HG03095 (cell line): ENCODE results near the gene PEAK3.

Experiments used
- ATAC-seq: cut with Tn5 transposase; IDR thresholded peaks from one replicate; pipeline ENCODE4 v1.9.1; 2021; ENCODE audit warnings: moderate library complexity; ENCODE audit not compliant: unreplicated experiment

Gene PEAK3

GRCh38 chr19:2315818-2316353 is 33.9 kb upstream of the PEAK3 start:
- ATAC-seq, result no peak

GRCh38 chr19:2315121-2315817 is 33.3 kb upstream of the PEAK3 start:
- no peak for ATAC-seq

GRCh38 chr19:2312820-2313501 is 31.0 kb upstream of the PEAK3 start:
- ATAC-seq, result no peak

GRCh38 chr19:2311093-2311492 is 29.1 kb upstream of the PEAK3 start:
- ATAC-seq, result no peak

- ATAC-seq, result no peak
Measured at GRCh38 chr19:2309734-2310362, 27.9 kb upstream of the PEAK3 start.

GRCh38 chr19:2308114-2308556 is 26.2 kb upstream of the PEAK3 start, which contains the start of gene LINGO3:
Gene LINGO3, minus strand, starts transcription at chr19:2308154. Its CDS starts 16,378 bp downstream, at chr19:2291776.
- ATAC-seq, result no peak

GRCh38 chr19:2307518-2308012 is 25.6 kb upstream of the PEAK3 start:
- ATAC-seq, result no peak

GRCh38 chr19:2306971-2307370 is 25.0 kb upstream of the PEAK3 start:
- no peak for ATAC-seq

- ATAC-seq, result no peak
Measured at GRCh38 chr19:2306281-2306806, 24.4 kb upstream of the PEAK3 start.

- no peak for ATAC-seq
Measured at GRCh38 chr19:2305452-2306280, 23.7 kb upstream of the PEAK3 start.

GRCh38 chr19:2303211-2303798 is 21.3 kb upstream of the PEAK3 start:
- no peak for ATAC-seq

- ATAC-seq, result no peak
Measured at GRCh38 chr19:2302319-2303210, 20.6 kb upstream of the PEAK3 start.

GRCh38 chr19:2300533-2300932 is 18.6 kb upstream of the PEAK3 start:
- no peak for ATAC-seq

- no peak for ATAC-seq
Measured at GRCh38 chr19:2296141-2296540, 14.2 kb upstream of the PEAK3 start.

GRCh38 chr19:2294687-2295335 is 12.8 kb upstream of the PEAK3 start:
- no peak for ATAC-seq

- ATAC-seq, result no peak
Measured at GRCh38 chr19:2291185-2291751, 9.3 kb upstream of the PEAK3 start.

GRCh38 chr19:2290441-2291184 is 8.6 kb upstream of the PEAK3 start:
- ATAC-seq, result no peak
